DMS153 treated with DMSO at 0.1 percent for 48 hours (cell line): ENCODE results near the gene DNAH10.

Experiments used
- DNase-seq: peaks from one replicate; lab custom pipeline; 2025; ENCODE audit not compliant: unreplicated experiment; lab: John Stamatoyannopoulos, UW

DNAH10 gene

DNA sequence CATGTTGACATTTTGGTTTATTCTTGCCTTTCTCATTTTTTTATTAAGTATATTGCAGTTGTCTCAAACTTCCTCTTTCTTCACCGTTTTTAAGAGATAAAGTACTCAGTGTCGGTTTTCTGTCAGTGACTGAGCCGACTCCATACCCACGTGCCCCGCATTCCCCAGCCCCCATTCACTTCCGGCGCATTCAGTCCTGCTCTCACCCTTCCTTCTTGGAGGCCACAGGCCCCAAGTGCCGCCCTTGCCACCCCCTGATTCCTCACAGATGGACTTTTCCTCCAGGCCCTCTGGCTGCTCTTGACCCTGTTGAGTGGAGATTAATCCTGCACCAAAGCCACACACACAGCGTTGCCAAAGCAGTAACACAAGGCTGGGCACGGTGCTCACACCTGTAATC, 19.1 kb upstream of the DNAH10 start:
- DNase-seq, result no peak

- DNase-seq, result no peak
These were observed 17.3 kb upstream of the DNAH10 start for GRCh38 chr12:123744836-123745235.

DNA sequence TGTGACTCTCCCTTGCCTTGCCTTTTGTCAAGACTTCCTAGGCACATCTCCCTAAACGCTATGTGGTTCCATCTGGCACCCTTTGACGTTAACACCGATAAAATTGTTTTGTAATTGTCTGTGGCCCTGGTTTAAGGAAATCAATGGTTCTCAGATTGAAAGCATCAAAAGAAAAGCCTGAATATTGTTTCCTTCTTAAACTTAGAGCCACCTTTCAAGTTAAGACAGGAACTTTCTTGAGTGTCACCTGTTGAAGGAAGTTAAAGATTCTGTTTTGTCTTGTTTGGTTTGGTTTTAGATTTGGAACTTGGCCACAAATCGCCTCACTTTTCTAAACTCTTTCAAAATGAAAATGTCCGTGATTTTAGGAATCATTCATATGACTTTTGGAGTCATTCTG, 14.8 kb upstream of the DNAH10 start:
- DNase-seq, result no peak

GRCh38 chr12:123748161-123748560, 13.9 kb upstream of the DNAH10 start:
- no peak for DNase-seq

- DNase-seq, result no peak
These were observed 13.4 kb upstream of the DNAH10 start for GRCh38 chr12:123748661-123749060.

GRCh38 chr12:123749355-123749754, 12.7 kb upstream of the DNAH10 start:
- no peak for DNase-seq

DNA sequence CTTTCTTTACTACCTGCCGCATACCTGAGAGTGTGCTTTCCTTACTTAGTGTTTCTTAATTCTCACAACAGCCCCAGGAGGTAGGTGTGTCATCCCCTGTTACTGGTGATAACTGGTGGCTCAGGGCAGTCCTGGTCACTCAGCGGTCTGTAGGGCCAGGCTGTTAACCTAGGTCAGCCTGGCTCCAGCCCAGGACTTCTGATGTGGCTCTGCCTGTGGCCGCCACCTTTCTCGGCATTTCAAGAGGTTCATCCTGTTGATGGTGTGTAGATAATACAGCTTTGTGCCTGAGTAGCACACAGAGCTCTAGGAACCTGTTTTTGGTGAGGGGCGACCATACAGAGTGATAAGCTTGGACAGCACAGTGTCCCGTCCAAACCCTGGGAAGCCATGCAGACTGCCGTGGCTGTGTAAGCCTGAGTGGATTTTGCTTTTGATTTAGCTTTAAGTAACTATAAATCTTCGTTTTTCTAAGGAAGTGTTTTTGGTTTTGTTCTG, 11.9 kb upstream of the DNAH10 start:
- DNase-seq, result no peak

- DNase-seq, result no peak
These were observed 10.1 kb upstream of the DNAH10 start for GRCh38 chr12:123752046-123752445.

GRCh38 chr12:123754041-123754772, 7.9 kb upstream of the DNAH10 start:
- no peak for DNase-seq

- DNase-seq, result no peak
These were observed 4.5 kb upstream of the DNAH10 start for GRCh38 chr12:123757561-123757960.

- no peak for DNase-seq
These were observed 1.7 kb upstream of the DNAH10 start for GRCh38 chr12:123760267-123760938.

GRCh38 chr12:123762715-123763052, 583 bp downstream of the DNAH10 start:
- DNase-seq, result peak; percentile 13

DNA sequence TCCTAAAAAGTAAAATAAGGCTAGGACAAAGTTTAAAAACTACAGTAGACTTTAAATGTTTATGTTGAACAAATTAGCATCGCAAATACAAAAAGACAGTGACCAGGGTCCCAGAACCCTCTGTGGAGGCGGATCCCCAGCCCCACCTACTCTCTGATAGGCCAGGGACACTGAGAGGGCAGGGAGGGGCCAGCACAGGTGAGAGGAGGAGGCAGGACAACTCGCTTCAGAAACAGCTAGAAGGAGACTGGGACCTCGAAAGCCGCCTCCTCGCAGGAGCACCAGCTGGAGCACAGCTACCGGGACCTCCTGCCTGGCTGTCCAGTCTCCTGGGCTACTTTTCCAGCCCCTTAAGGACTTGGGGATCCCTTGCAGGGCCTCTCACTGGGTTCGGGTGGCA, 992 bp downstream of the DNAH10 start:
- peak; percentile 35 for DNase-seq

GRCh38 chr12:123764109-123764508, 2.0 kb downstream of the DNAH10 start:
- no peak for DNase-seq

- DNase-seq, result no peak
These were observed 3.5 kb downstream of the DNAH10 start for GRCh38 chr12:123765504-123766035.

GRCh38 chr12:123767613-123768012, 5.5 kb downstream of the DNAH10 start:
- no peak for DNase-seq

DNA sequence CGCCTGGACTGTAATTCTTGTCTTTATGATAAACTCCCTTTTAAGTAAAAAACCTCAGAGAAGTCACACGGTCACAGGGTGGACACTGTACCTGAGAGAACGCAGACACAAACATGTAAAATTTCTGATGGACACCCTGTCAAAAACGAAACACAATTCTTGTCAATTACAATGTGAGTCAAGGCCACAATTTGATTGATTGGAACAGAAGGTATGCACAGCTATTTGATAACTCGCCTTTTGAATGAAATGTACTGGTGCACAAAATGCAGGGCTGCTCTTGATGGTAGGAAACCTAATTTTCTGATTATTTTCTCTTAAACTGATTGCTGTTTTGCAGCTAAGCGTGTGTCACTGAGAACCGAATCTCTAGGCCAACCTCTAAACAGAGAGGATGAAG, 9.2 kb downstream of the DNAH10 start:
- DNase-seq, result no peak

DNA sequence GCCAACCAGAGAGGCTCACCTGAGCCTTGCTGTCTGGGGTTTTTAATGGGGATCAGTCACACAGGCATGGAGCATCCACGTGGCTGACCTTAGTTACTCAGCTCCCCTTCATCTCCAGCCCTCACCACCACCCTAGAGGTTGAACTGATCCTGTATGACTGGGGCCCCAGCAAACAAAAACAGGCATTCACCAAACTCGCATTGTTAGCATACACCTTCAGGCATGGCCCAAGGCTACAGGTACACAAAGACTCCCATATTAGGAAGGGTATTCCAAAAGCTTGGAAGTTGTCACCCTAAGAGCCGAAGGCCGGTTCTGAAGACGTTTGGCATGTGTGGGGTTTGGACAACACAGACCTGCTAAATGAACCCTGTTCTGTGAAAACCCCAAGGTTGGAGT, 10.0 kb downstream of the DNAH10 start:
- DNase-seq, result no peak

- no peak for DNase-seq
These were observed 11.3 kb downstream of the DNAH10 start for GRCh38 chr12:123773375-123773774.

DNA sequence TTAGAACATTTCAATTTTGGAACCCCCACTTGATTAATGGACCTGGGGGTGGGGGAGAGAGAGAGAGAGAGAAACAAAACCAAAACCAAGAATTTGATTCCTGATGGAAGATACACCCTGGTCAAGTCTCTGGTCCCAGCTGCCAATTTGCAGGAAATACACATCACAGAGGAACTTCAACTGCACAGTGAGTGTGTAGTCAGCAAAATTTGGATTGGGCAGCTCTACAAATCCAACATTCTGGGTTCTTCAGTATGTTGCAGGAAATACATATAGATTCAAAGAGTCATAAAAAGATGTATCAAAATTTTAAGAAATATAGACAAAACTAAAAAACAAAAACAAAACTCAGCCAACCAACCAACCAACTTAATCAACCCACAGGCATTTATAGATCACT, 17.4 kb downstream of the DNAH10 start:
- no peak for DNase-seq

DNA sequence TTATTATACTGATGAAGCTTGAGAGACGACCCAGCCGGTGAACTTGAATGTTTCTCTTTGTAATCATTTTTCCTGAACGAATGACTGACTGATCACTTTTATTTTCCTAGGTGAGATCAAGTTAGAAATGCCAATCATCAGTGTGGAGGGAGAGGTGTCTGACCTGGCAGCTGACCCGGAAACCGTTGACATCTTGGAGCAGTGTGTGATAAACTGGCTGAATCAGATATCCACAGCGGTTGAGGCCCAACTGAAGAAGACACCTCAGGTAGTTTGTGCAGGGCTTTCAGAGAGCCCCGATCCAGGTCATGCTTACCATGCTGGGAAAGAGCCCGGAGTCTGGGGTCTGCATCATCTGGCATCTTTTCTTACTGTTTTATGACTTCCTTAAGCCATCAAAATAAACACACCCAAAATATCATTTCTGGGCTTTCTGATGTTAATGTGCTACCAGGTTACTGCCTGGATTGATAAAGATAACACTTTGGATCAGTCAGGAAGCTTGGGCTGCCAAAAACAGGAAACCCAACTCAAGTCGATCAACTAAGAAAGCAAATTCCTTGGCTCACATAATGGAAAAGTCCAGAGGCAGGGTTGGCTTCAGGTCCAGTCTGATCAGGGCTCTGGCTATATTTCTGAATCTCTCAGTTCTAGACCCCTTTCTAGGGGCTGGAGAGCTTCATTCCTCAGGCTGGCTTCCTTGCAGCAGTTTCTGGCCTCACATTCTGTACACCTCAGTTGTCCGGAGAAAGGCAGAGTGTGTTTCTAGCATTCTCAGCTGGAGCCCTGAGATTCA, 21.1 kb downstream of the DNAH10 start:
- no peak for DNase-seq

DNA sequence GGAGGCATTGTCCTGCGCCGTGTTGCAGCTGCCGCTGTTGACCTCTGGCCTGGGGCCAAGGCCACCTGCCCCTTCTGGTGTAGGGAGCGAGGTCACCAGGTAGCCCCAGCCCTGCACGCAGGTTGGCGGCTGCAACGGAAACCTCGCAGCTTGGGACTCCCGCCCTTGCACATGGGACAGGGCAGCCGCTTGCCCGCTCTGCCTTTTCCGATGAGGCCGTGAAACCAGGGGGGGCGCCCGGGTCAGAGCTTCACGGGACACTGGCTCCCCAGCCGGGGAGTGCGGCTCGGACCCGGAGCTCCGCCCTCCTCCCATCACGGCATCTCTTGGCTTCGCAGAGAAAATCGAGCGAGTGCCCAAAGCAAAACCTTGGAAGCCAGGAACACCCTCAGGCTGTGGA, 25.4 kb downstream of the DNAH10 start:
- peak; percentile 16 for DNase-seq
